ENCODE results near the gene WASHC2A.
"Not testable (repeated sequence)": the region's sequence is repeated elsewhere in the genome, so short reads cannot be mapped to it uniquely, and the experiment has no call there.

The WASHC2A gene

DNA sequence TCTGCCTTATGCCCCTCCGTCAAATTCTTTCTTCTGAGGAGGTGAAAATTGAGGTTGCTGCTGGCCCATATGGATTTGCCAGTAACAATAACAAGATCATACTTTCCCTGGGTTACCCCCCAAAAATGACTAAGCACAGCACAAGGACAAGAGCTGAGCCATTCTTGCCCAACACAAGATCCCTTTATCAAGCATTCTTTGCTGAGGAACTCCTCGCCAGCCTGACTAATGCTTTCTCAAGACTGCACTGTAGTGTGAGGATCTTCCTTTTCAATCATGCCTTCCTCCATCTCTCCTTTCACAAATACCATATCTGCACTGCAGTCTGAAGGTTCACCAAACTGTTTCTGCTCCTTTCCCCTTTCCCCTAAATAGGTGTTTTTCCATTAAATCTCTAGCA, 92.1 kb downstream of the WASHC2A start:
- DNase-seq: not testable (repeated sequence)

DNA sequence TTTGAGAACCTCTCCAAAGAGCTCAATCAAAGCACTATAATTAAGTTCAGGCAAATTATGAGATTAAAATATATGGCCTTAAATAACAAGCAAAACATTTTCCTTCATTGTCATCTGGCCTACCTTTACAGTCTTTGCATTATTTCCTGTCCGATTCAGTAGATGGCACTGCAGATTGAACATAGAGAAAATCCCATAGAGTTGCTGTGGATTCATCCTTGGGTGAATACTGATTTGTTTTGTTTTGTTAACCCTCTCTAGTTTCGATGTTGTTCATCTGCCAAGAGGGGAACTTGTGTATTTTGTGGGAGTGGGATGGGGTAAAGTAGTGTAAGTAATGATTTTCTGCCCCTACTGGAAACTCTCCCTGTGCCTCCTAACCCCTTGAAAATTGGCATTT, 97.3 kb downstream of the WASHC2A start:
- DNase-seq: not testable (repeated sequence)

DNA sequence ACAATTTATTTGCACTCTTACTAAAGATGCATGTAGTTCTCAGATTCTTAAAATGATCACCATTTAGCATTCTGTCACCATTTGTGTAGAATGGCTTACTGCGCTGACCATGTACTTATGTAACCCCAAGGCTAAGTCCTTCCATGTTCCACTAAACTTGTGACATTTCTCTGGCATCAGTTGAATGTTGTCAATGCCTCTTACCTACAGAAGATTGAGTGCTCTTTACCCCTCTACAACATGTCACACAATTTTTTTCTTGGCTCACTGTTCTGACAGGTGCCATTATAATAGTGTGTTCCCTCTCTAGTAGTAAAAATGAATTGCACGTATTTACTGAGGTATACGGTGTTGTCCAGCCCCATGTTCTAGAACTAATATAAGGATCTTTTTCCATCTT, 100.1 kb downstream of the WASHC2A start:
- not testable (repeated sequence) for DNase-seq

DNA sequence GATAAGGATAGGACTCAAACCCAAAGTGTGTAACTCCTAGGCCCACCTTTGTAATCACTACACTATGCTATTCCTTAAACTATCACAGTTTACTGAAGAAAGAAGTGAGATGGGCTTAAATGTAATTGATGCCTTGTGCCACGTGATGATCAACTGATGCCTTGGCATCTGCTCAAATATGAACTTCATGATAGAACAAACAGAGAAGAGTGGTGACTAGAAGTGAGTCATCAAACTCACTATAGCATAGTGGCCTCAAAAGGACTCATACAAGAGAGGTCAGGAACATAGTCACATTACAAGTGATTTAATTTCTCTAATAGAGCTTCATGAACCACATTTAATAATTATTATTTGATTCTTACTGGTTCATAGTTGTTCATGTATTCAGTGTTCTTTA, 101.8 kb downstream of the WASHC2A start:
- not testable (repeated sequence) for DNase-seq

DNA sequence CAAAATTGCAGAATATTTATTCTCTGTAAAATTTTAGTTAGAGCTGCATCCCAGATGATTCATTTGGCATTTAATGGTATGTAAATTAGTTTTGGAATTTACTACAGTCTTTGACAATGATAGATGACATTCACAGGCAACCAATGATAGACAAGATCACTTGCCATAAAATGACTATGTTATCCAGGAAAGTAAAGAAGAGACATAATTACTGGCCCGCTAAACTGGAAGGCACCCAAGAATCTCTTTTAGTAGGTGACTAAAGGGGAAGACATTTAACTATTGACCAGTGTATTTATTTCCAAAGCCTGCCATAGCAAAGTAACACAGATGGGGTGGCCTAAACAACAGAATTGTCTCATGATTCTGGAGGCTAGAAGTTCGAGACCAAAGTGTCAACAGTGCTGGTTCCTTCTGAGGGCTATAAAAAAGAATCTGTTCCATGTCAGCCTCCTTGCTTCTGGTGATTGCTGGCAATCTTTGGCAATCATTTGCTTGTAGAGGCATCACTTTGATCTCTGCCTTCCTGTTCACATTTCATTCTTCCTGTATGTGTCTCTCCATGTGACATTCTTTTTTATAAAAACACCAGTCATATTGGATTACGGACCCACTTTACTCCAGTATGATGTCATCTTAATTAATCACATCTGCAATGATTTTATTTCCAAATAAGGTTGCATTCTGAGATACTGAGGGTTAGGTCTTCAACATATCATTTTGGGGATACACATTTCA, 107.2 kb downstream of the WASHC2A start:
- not testable (repeated sequence) for DNase-seq

Measured in activated effector memory CD4-positive, alpha-beta T cell treated with Interleukin-2 at 50 U/mL for 16 hours (primary cell).